NCI-H526 (cell line): ENCODE results near the gene PTPRG.

Source experiments
- DNase-seq, 2 experiments: peaks; one replicate each; lab custom pipeline; 2025; lab: John Stamatoyannopoulos, UW

Gene PTPRG

GRCh38 chr3:61650719-61651410, 89.5 kb downstream of the PTPRG start:
- no peak for DNase-seq

DNA sequence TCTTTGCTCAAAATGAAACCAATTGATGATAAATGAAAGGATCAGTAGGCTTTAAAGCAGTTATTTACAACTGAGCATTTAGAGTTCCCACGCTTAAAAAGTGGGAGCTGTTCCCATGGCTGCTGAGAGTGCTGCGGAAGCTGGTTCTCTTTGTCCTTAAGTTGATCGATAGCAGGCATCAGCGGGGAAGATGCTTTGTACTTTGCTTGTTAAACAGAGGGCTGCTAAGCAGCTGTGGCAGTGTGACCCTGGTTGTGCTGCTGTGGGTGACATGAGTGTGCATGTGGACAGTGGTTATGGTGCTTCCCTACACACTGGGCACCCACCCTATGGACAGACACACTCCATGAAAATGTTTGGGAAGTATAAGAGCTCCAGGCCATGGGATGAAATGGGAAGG, 96.3 kb downstream of the PTPRG start:
- no peak for DNase-seq

- DNase-seq: no peak
These were observed 101.5 kb downstream of the PTPRG start for GRCh38 chr3:61662861-61663260.

- no peak for DNase-seq
These were observed 102.2 kb downstream of the PTPRG start for GRCh38 chr3:61663356-61664104.

GRCh38 chr3:61664105-61664482, 102.7 kb downstream of the PTPRG start:
- DNase-seq: no peak

GRCh38 chr3:61665121-61665520, 103.8 kb downstream of the PTPRG start:
- no peak for DNase-seq

- no peak for DNase-seq
These were observed 104.6 kb downstream of the PTPRG start for GRCh38 chr3:61665987-61666386.

GRCh38 chr3:61666615-61667330, 105.4 kb downstream of the PTPRG start:
- no peak for DNase-seq

- DNase-seq: no peak
These were observed 106.0 kb downstream of the PTPRG start for GRCh38 chr3:61667383-61667782.

DNA sequence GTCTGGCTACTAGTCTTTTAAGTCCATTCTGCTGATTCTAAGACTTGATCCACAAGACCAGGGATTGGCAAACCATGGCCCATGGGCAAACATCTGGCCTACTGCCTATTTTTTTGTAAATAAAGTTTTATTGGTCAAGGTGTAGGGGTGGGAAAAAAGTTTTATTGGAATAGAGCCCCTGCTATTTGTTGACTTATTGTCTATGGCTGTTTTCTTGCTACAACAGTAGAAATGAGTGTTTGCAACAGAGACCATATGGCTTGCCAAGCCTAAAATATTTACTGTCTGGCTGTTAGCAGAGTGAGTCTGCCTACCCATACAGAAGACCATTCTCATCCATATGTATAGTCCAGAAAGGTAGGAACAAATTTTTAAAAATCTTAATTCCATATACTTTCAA, 106.4 kb downstream of the PTPRG start:
- no peak for DNase-seq

GRCh38 chr3:61668317-61668864, 107.0 kb downstream of the PTPRG start:
- no peak for DNase-seq

GRCh38 chr3:61669203-61669602, 107.8 kb downstream of the PTPRG start:
- no peak for DNase-seq

- DNase-seq: peak; percentile 8 to 9
These were observed 108.4 kb downstream of the PTPRG start for GRCh38 chr3:61669668-61670299.

DNA sequence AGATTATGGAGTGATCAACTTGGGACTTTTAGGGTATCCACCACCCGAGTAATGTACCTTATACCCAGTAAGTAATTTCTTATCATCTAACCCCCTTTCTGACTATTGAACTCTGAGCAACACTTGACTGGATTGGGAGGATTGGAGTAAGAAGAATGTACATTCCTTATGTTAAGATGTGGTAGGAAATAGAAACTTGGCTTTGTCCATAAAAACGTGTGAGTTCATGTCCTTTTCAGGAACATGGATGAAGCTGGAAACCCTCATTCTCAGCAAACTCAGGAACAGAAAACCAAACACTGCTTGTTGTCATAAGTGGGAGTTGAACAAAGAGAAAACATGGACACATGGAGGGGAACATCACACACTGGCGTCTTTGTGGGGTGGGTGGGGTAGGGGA, 112.3 kb downstream of the PTPRG start:
- no peak for DNase-seq

- no peak for DNase-seq
These were observed 113.2 kb downstream of the PTPRG start for GRCh38 chr3:61674596-61674995.

GRCh38 chr3:61679026-61679425, 117.7 kb downstream of the PTPRG start:
- no peak for DNase-seq

DNA sequence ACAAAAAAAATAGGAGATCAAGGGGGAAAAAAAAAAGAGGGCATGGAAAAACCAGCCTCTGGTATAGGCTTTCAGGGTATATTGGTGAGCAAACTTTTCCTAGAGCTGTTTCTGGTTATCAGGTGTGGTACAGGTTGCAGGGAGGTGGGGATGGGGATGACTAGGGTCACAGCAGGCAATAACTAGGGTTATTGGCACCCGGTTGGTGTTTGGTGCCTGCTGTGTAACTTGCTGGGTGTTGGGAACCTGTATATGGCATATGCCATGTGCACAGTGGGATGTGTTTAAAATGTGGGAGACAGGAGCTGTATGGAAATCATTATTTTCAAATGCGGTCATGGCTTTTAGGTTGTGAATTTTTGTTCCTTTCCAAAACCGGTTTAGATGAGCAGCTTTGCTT, 119.2 kb downstream of the PTPRG start:
- DNase-seq: no peak

DNA sequence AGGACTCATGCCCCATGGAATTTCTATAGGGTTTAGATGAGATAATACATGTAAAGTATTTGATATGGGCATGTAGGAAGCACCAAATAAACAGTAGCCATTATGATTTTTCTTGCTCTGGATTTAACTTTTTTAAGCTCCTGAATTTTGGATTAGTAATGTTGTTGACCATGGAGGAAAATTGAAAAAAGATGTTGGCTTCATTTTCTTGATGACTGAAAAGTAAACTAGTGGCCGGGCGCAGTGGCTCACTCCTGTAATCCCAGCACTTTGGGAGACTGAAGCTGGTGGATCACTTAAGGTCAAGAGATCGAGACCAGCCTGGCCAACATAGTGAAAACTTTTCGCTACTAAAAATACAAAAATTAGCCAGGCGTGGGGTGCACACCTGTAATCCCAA, 120.3 kb downstream of the PTPRG start:
- no peak for DNase-seq

GRCh38 chr3:61682671-61683548, 121.5 kb downstream of the PTPRG start:
- DNase-seq: no peak

- DNase-seq: no peak
These were observed 122.3 kb downstream of the PTPRG start for GRCh38 chr3:61683549-61684236.

GRCh38 chr3:61684386-61684785, 123.0 kb downstream of the PTPRG start:
- no peak for DNase-seq
